PC-3 (cell line): Measurements from ENCODE around the gene SLC9B1. TPM values are rescaled to one million over a fixed set of nuclear protein-coding genes. Genes with fewer than 3 reads are reported as not detected.
"Not testable (repeated sequence)": the region's sequence is repeated elsewhere in the genome, so short reads cannot be mapped to it uniquely, and the experiment has no call there.

Experiments used
- ATAC-seq: fragments of 200-7000 bp; cut with Tn5 transposase; 2 replicates; pipeline ENCODE4 v1.9.1; 2020; ENCODE audit warnings: mild to moderate bottlenecking, moderate library complexity
- BruUV-seq: library from RNA; stranded (reverse); fragments of 400-500 nt; replicated peaks from 2 replicates; lab custom pipeline; 2021; lab: Mats Ljungman, UMichigan
- CTCF ChIA-PET: fragments of 300-600 bp; sonication (Branson Sonifier 250); formaldehyde crosslinking; loops from one replicate; lab custom pipeline; 2022; ENCODE audit warnings: antibody characterized with exemption; lab: Charles Lee
- POLR2A ChIA-PET: fragments of 300-600 bp; sonication (Branson Sonifier 250); formaldehyde crosslinking; loops from one replicate; lab custom pipeline; 2022; ENCODE audit warnings: antibody characterized with exemption; ENCODE audit not compliant: unreplicated experiment; lab: Charles Lee
- DNase-seq: peaks from one replicate; pipeline ENCODE4 v3.0.0-alpha.2; 2015
- H2AFZ ChIP-seq: fragments of 300-600 bp; sonication (generic); 2 replicates; pipeline ENCODE4 v1.6.0; 2016; ENCODE audit warnings: antibody characterized with exemption, low read length
- H3F3A ChIP-seq: fragments of 300-600 bp; sonication (generic); one replicate; pipeline ENCODE4 v1.6.0; 2017; ENCODE audit warnings: antibody characterized with exemption, low read length, control low read depth, mild to moderate bottlenecking; ENCODE audit not compliant: unreplicated experiment
- H3K27ac ChIP-seq: fragments of 300-600 bp; sonication (generic); 2 replicates; pipeline ENCODE4 v1.5.1; 2016; ENCODE audit warnings: mild to moderate bottlenecking, low read length
- H3K27me3 ChIP-seq: fragments of 300-600 bp; sonication (generic); 2 replicates; pipeline ENCODE4 v1.6.1; 2016; ENCODE audit warnings: low read length, mixed read lengths
- H3K36me3 ChIP-seq: fragments of 300-600 bp; sonication (generic); 2 replicates; pipeline ENCODE4 v1.6.1; 2016; ENCODE audit warnings: low read depth, mixed run types, low read length, mixed read lengths
- H3K4me1 ChIP-seq: fragments of 300-600 bp; sonication (generic); 2 replicates; pipeline ENCODE4 v1.5.1; 2016; ENCODE audit warnings: low read length; ENCODE audit not compliant: insufficient read depth
- H3K4me2 ChIP-seq: fragments of 300-600 bp; sonication (generic); 2 replicates; pipeline ENCODE4 v1.6.0; 2016; ENCODE audit warnings: low read length
- H3K4me3 ChIP-seq: fragments of 300-600 bp; sonication (generic); 2 replicates; pipeline ENCODE4 v1.5.1; 2016; ENCODE audit warnings: mild to moderate bottlenecking, low read length, mixed read lengths
- H3K79me2 ChIP-seq: fragments of 300-600 bp; sonication (generic); 2 replicates; pipeline ENCODE4 v1.6.1; 2017; ENCODE audit warnings: low read length, mixed read lengths
- H3K9ac ChIP-seq: fragments of 300-600 bp; sonication (generic); 2 replicates; pipeline ENCODE4 v1.6.0; 2016; ENCODE audit warnings: mild to moderate bottlenecking, low read length
- H3K9me2 ChIP-seq: fragments of 300-600 bp; sonication (generic); replicated peaks from 2 replicates; pipeline ENCODE4 v1.6.1; 2016; ENCODE audit warnings: mixed run types, low read length, mixed read lengths
- H3K9me3 ChIP-seq: fragments of 300-600 bp; sonication (generic); 2 replicates; pipeline ENCODE4 v1.6.1; 2016; ENCODE audit warnings: low read length, mixed read lengths
- H4K20me1 ChIP-seq: fragments of 300-600 bp; sonication (generic); 2 replicates; pipeline ENCODE4 v1.6.1; 2016; ENCODE audit warnings: low read length, mixed read lengths
- CTCF ChIP-seq: fragments of 300-600 bp; sonication (generic); conservative IDR thresholded peaks from 2 replicates; pipeline ENCODE4 v1.5.1; 2017; ENCODE audit warnings: antibody characterized with exemption, low read depth, mild to moderate bottlenecking, low read length
- EZH2 ChIP-seq: fragments of 300-600 bp; sonication (generic); IDR thresholded peaks from one replicate; pipeline ENCODE4 v1.6.1; 2017; ENCODE audit warnings: antibody characterized with exemption, mild to moderate bottlenecking, low read length; ENCODE audit not compliant: unreplicated experiment
- EZH2phosphoT487 ChIP-seq: fragments of 300-600 bp; sonication (generic); IDR thresholded peaks from 2 replicates; pipeline ENCODE4 v1.6.1; 2018; ENCODE audit warnings: mild to moderate bottlenecking, antibody characterized with exemption, low read length, borderline replicate concordance
- intact Hi-C: fragments of 100-400 bp; cut with micrococcal nuclease; formaldehyde crosslinking; loops from 2 replicates; pipeline ENCODE4 v1.9.0; 2023
- total RNA-seq: library from RNA; depleted of rRNA; stranded (reverse); fragments of >200 nt; gene quantifications from 2 replicates; pipeline ENCODE4 v1.2.3, GENCODE V29; 2014

SLC9B1 gene
- total RNA-seq, 1 experiment from 2014 or later: not detected

- ChIA-PET CTCF (no interaction called here), POLR2A (no interaction called here)
- ATAC-seq (no peak), DNase-seq (no peak)
- Histone ChIP-seq H2AFZ (no peak overlapping the region), H4K20me1 (no peaks in the 10 kb centered on the region), H3K9me2 (no peaks in the 10 kb centered on the region), H3K9me3 (no peaks in the 10 kb centered on the region), H3K79me2 (no peaks in the 10 kb centered on the region), H3F3A (no peaks in the 10 kb centered on the region), H3K4me1 (no peaks in the 10 kb centered on the region), H3K27ac (no peak overlapping the region), H3K4me2 (no peak overlapping the region), H3K36me3 (no peaks in the 10 kb centered on the region), H3K4me3 (no peak overlapping the region), H3K9ac (no peak overlapping the region), H3K27me3 (no peaks in the 10 kb centered on the region)
- no TSS peak for BruUV-seq
- TF ChIP-seq EZH2 (no peak), EZH2phosphoT487 (no peak), CTCF (no peak)
- intact Hi-C loops: no loop called here
Measured at GRCh38 chr4:102959496-102959895, 60.0 kb downstream of the SLC9B1 start.

GRCh38 chr4:102945066-102945465 is 74.4 kb downstream of the SLC9B1 start:
- no peaks in the 10 kb centered on the region for H3K4me1 ChIP-seq
- BruUV-seq: no TSS peak
- ChIA-PET CTCF (no interaction called here), POLR2A (no interaction called here)
- H3K36me3 ChIP-seq: no peaks in the 10 kb centered on the region
- no peak overlapping the region for H2AFZ ChIP-seq
- H3K27ac ChIP-seq: no peak overlapping the region
- no peaks in the 10 kb centered on the region for H3K9me3 ChIP-seq
- intact Hi-C loops: no loop called here
- H3K9ac ChIP-seq: no peak overlapping the region
- no peak overlapping the region for H3K4me2 ChIP-seq
- no peak overlapping the region for H3K4me3 ChIP-seq
- TF ChIP-seq EZH2phosphoT487: no peak
- TF ChIP-seq CTCF: no peak
- TF ChIP-seq EZH2: no peak
- H3K9me2 ChIP-seq: no peaks in the 10 kb centered on the region
- no peaks in the 10 kb centered on the region for H3K27me3 ChIP-seq
- H4K20me1 ChIP-seq: no peaks in the 10 kb centered on the region
- DNase-seq (no peak), ATAC-seq (no peak)
- no peaks in the 10 kb centered on the region for H3K79me2 ChIP-seq
- H3F3A ChIP-seq: no peaks in the 10 kb centered on the region

- POLR2A ChIA-PET, H3K79me2 ChIP-seq, H2AFZ ChIP-seq, H4K20me1 ChIP-seq, CTCF ChIA-PET, H3K27ac ChIP-seq, BruUV-seq, H3K36me3 ChIP-seq, H3K9me3 ChIP-seq, H3F3A ChIP-seq, H3K9me2 ChIP-seq, H3K4me3 ChIP-seq, DNase-seq, ATAC-seq, H3K9ac ChIP-seq, H3K4me1 ChIP-seq, H3K27me3 ChIP-seq, intact Hi-C loops, H3K4me2 ChIP-seq: not testable (repeated sequence)
Measured at GRCh38 chr4:102938063-102938462, 81.4 kb downstream of the SLC9B1 start.
